ENCODE measurements around the gene MAN2A2. TPM values are rescaled to one million over a fixed set of nuclear protein-coding genes. Genes with fewer than 3 reads are reported as not detected.

MAN2A2 gene
- total RNA-seq, 1 experiment from 2014 or later, result 27.4 TPM

DNA sequence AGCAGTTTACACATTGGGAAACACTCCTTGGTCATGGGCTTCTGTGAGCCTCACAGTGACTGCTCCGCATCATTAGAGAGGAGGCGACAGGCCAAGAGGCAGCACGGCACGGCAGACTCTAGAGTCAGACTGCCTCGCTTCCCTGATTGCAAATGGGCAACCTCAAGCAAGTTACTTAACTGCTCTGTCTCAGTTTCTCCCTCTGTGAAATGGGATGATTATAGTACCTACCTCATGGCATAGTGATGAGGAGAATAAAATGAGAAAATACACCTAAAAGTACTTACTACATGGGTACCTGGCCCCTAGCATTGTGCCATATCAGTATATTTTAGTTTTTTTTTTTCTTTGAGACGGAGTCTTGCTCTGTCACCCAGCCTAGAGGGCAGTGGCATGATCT, 47.6 kb downstream of the MAN2A2 start:
- Histone ChIP-seq H4K5ac (ENCODE audit: insufficient read length, low read depth, low read length) (no peak overlapping the region), H3K27me3 (ENCODE audit: insufficient read depth, low read length) (no peaks in the 10 kb centered on the region), H2BK120ac (ENCODE audit: low read depth, low read length, poor library complexity, severe bottlenecking) (no peak overlapping the region), H4K8ac (replicated peaks; ENCODE audit: insufficient read length, low read depth, low read length) (no peak overlapping the region), H3K23ac (ENCODE audit: insufficient read length, low read depth, low read length) (no peak overlapping the region), H3K18ac (ENCODE audit: insufficient read length, low read depth, low read length) (no peak overlapping the region), H3K79me1 (ENCODE audit: insufficient read depth, low read depth, low read length, poor library complexity, severe bottlenecking) (no peaks in the 10 kb centered on the region), H2AFZ (ENCODE audit: low read length) (no peak overlapping the region), H3K56ac (ENCODE audit: insufficient read length, low read depth, low read length) (no peak overlapping the region), H2BK5ac (ENCODE audit: insufficient read length, low read length) (no peak overlapping the region), H2AK5ac (ENCODE audit: insufficient read length, low read length) (no peak overlapping the region), H4K91ac (ENCODE audit: insufficient read length, low read depth, low read length) (no peak overlapping the region), H3K23me2 (ENCODE audit: insufficient read length, low read depth, low read length, poor library complexity, severe bottlenecking) (peaks cover 8% of the 10 kb centered on the region), H3K4me2 (ENCODE audit: insufficient read depth, insufficient read length, low read length) (no peak overlapping the region), H3K14ac (ENCODE audit: insufficient read depth, low read length) (no peak overlapping the region), H3T11ph (ENCODE audit: low read length) (no peak overlapping the region), H2BK15ac (ENCODE audit: low read depth, low read length) (no peak overlapping the region), H2BK12ac (ENCODE audit: insufficient read length, low read depth, low read length) (no peak overlapping the region), H3K4me1 (ENCODE audit: insufficient read depth, low read length) (no peaks in the 10 kb centered on the region), H3K9ac (ENCODE audit: extremely low read depth, insufficient read length, low read length) (no peak overlapping the region), H2BK20ac (ENCODE audit: low read depth, low read length, poor library complexity, severe bottlenecking) (no peak overlapping the region), H3K4ac (ENCODE audit: low read depth, low read length) (no peak overlapping the region), H3K79me2 (ENCODE audit: insufficient read depth, low read length) (no peaks in the 10 kb centered on the region), H3K9me3 (ENCODE audit: control insufficient read depth, low read depth, low read length) (no peaks in the 10 kb centered on the region), H4K20me1 (ENCODE audit: control insufficient read depth, insufficient read depth, insufficient read length) (peaks cover 3% of the 10 kb centered on the region), H3K27ac (ENCODE audit: insufficient read length, low read depth, low read length) (no peak overlapping the region)
- Mint-ChIP-seq H3K4me1 (peaks cover 1% of the 10 kb centered on the region in 2 experiments), H3K27me3 (ENCODE audit: low read depth) (no peaks in the 10 kb centered on the region), H3K9me3 (no peaks in the 10 kb centered on the region), H3K4me3 (no peak overlapping the region), H3K36me3 (ENCODE audit: insufficient read depth in 1 of 3, low read depth in 3 of 3) (peaks cover 27 to 76% (median 64%) of the 10 kb centered on the region in 3 experiments; a peak in 6 of 7 replicates), H3K27ac (no peak overlapping the region)
- no peak for DNase-seq
- no CpG with 5 or more reads among the region's 6 CpGs for WGBS (ENCODE audit: extremely low coverage, insufficient read length, low lambda C conversion rate)
- TF ChIP-seq, protein P1, sequence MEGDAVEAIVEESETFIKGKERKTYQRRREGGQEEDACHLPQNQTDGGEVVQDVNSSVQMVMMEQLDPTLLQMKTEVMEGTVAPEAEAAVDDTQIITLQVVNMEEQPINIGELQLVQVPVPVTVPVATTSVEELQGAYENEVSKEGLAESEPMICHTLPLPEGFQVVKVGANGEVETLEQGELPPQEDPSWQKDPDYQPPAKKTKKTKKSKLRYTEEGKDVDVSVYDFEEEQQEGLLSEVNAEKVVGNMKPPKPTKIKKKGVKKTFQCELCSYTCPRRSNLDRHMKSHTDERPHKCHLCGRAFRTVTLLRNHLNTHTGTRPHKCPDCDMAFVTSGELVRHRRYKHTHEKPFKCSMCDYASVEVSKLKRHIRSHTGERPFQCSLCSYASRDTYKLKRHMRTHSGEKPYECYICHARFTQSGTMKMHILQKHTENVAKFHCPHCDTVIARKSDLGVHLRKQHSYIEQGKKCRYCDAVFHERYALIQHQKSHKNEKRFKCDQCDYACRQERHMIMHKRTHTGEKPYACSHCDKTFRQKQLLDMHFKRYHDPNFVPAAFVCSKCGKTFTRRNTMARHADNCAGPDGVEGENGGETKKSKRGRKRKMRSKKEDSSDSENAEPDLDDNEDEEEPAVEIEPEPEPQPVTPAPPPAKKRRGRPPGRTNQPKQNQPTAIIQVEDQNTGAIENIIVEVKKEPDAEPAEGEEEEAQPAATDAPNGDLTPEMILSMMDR (conservative IDR thresholded peaks at IDR 0.05), result no peak

Measured in H9 (cell line).